Measurements from ENCODE around the gene DCAF11.

DCAF11 gene

DNA sequence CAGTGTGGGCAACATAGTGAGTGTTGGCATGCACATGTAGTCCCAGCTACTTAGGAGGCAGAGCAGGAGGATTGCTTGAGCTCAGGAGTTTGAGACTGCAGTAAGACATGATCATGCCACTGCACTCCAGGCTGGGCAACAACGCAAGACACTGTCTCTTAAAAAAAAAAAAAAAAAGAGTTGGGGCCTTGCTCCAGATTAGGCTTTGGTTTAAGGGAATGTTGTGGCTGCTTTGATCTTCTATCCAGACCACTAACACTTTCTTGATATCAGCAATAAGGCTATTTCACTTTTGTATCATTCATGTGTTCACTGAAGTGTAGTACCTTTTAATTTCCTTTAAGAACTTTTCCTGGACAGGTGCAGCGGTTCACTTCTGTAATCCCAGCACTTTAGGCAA is 13.1 kb downstream of the DCAF11 start:
- TF ChIP-seq, protein P1, sequence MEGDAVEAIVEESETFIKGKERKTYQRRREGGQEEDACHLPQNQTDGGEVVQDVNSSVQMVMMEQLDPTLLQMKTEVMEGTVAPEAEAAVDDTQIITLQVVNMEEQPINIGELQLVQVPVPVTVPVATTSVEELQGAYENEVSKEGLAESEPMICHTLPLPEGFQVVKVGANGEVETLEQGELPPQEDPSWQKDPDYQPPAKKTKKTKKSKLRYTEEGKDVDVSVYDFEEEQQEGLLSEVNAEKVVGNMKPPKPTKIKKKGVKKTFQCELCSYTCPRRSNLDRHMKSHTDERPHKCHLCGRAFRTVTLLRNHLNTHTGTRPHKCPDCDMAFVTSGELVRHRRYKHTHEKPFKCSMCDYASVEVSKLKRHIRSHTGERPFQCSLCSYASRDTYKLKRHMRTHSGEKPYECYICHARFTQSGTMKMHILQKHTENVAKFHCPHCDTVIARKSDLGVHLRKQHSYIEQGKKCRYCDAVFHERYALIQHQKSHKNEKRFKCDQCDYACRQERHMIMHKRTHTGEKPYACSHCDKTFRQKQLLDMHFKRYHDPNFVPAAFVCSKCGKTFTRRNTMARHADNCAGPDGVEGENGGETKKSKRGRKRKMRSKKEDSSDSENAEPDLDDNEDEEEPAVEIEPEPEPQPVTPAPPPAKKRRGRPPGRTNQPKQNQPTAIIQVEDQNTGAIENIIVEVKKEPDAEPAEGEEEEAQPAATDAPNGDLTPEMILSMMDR (IDR thresholded peaks at IDR 0.05; ENCODE audit: borderline replicate concordance, control extremely low read depth, extremely low read depth, insufficient read depth, missing control alignments): no peak
- in situ Hi-C loops (cut with MboI; ENCODE audit: low sequenced_read_pairs, unreplicated experiment): no loop called here
- DNase-seq (ENCODE audit: low spot score): no peak

DNA sequence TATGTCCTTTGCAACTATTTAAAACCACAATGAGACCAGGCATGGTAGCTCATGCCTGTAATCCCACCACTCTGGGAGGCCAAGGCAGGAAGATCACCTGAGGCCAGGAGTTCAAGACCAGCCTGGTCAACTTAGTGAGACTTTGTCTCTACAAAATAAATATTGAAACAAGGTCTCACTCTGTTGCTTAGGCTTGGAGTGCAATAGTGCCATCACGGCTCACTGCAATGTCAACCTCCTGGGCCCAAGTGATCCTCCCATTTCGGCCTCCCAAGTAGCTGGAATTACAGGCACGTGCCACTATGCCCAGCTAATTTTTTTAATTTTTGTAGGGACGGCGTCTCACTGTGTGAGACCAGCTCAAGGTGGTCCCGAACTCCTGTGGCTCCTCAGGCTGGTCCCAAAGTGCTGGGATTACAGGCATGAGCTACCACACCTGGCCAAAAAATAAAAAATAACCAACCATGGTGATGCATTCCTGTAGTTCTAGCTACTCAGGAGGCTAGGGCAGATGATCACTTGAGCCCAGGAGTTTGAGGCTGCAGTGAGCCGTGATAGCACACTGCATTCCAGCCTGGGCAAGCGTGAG is 14.9 kb downstream of the DCAF11 start:
- in situ Hi-C loops (cut with MboI; ENCODE audit: low sequenced_read_pairs, unreplicated experiment): no loop called here

DNA sequence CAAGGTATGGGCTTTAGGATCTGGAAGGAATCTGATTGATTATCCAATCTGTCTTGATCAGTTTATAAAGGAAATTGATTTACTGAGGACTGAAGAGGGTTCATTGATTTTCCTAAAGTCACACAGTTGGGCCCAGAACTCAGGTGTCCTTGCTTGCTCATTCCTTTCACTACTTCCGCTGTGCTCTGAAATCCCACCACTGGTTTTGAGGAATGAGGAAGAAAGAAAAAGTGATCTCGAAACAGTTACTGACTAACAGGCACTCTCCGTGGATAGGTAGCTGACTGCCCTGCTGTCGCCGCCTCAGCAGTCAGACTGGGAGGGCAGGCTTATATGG is 15.8 kb downstream of the DCAF11 start, which contains the start of gene FITM1:
TSS of gene FITM1 (plus strand) at position 280 of the 337 bp plus-strand sequence. CDS start 905 bp downstream, outside the sequence.
- in situ Hi-C loops (cut with MboI; ENCODE audit: low sequenced_read_pairs, unreplicated experiment): no loop called here
- no peak for DNase-seq (ENCODE audit: low spot score)
- TF ChIP-seq, protein P1 (IDR thresholded peaks at IDR 0.05; ENCODE audit: borderline replicate concordance, control extremely low read depth, extremely low read depth, insufficient read depth, missing control alignments): no peak

More for the DNA sequence above, 14.9 kb downstream of the DCAF11 start:
- DNase-seq (ENCODE audit: low spot score): no peak
- TF ChIP-seq, protein P1 (IDR thresholded peaks at IDR 0.05; ENCODE audit: borderline replicate concordance, control extremely low read depth, extremely low read depth, insufficient read depth, missing control alignments): no peak

DNA sequence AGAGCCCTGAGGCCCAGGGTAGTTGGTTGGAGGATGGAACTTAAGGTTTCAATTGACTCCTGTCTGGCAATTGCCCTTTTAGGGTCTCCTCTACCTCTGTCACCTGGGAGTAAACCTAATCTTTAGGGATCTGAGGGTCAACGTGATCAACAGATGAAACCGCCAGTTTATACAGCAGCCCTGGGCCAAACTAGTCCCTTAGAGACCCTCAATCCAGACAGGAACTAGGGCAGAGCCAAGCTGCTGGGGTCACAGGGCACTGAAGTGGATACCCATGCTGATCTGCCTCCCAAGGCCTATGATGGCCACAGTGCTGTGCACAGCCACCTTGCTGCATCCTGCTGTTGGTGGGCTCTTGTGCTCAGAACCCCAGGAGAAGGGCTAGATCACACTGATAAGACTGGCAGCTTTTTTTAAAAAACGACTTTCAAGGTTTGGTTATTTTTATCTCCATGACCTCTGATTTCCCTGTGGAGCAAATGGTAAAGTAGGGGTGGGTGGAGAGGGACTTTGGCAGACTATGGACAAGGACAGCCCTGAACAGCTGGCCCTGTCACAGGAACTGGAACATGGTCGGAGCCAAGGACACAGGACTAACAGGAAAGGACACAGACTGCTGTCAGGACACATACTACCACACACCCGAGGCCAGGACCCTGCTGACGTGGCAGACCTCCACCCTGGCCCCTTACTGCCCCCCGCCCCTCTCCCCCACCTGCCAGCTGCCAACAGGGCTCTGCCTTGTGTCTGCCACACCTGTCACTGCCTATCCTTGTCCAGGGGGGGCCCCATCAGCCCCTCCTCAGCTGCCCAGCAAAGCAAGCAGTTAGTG is 16.4 kb downstream of the DCAF11 start:
- TF ChIP-seq, protein P1 (IDR thresholded peaks at IDR 0.05; ENCODE audit: borderline replicate concordance, control extremely low read depth, extremely low read depth, insufficient read depth, missing control alignments): no peak
- DNase-seq (ENCODE audit: low spot score): no peak
- in situ Hi-C loops (cut with MboI; ENCODE audit: low sequenced_read_pairs, unreplicated experiment): no loop called here

DNA sequence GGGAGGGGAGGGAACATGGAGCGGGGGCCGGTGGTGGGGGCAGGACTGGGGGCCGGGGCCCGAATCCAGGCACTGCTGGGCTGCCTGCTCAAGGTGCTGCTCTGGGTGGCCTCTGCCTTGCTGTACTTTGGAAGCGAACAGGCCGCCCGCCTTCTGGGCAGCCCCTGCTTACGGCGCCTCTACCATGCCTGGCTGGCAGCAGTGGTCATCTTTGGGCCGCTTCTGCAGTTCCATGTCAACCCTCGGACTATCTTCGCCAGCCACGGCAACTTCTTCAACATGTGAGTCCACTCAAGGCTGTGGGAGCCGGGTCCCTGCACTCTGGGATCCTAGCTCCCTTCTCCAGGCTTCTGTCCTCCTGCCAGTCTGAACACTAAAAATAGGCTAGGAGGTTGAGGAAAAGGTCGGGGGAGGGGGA is 17.0 kb downstream of the DCAF11 start:
- in situ Hi-C loops (cut with MboI; ENCODE audit: low sequenced_read_pairs, unreplicated experiment): no loop called here
- TF ChIP-seq, protein P1 (IDR thresholded peaks at IDR 0.05; ENCODE audit: borderline replicate concordance, control extremely low read depth, extremely low read depth, insufficient read depth, missing control alignments): no peak
- no peak for DNase-seq (ENCODE audit: low spot score)

DNA sequence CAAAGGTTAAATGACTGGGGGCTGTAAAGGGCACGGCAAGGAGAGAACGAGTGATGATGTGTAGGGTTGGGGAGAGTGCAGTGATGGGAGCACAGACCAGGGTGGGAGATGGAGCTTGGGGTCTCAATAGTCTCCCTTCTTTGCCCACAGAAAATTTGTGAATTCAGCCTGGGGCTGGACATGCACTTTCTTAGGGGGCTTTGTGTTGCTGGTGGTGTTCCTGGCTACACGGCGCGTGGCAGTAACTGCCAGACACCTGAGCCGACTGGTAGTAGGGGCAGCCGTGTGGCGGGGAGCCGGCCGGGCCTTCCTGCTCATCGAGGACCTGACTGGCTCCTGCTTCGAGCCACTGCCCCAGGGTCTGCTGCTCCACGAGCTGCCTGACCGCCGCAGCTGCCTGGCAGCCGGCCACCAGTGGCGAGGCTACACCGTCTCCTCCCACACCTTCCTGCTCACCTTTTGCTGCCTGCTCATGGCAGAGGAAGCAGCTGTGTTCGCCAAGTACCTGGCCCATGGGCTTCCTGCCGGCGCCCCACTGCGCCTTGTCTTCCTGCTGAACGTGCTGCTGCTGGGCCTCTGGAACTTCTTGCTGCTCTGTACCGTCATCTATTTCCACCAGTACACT is 17.6 kb downstream of the DCAF11 start:
- DNase-seq (ENCODE audit: low spot score): no peak
- TF ChIP-seq, protein P1 (IDR thresholded peaks at IDR 0.05; ENCODE audit: borderline replicate concordance, control extremely low read depth, extremely low read depth, insufficient read depth, missing control alignments): no peak
- in situ Hi-C loops (cut with MboI; ENCODE audit: low sequenced_read_pairs, unreplicated experiment): no loop called here

Data from GM13976 (cell line).